K562 (cell line): ENCODE data around the gene IP6K2. TPM values are rescaled to one million over a fixed set of nuclear protein-coding genes. Genes with fewer than 3 reads are reported as not detected.

Experiments used
- ATF6 ChIP-seq: sonication (generic); formaldehyde crosslinking; IDR thresholded peaks from 2 replicates; pipeline ENCODE4 v1.4.0; 2020; ENCODE audit warnings: mild to moderate bottlenecking, missing genetic modification reagents
- CEBPG ChIP-seq, 3 experiments: fragments of 200-800 bp in 1 of 3; sonication (Bioruptor generic) in 1 of 3; sonication (generic) in 1 of 3; formaldehyde crosslinking in 1 of 3; IDR thresholded peaks in 2 of 3; conservative IDR thresholded peaks in 1 of 3; 2 replicates each; pipeline versions ENCODE4 v1.6.1 to v1.8.0; 2016 to 2022; ENCODE audit warnings: missing compliant biosample characterization in 2 of 3, missing genetic modification characterization in 2 of 3, mild to moderate bottlenecking in 1 of 3, missing genetic modification reagents in 1 of 3
- CREB1 ChIP-seq, 2 experiments: sonication (generic) in 1 of 2; formaldehyde crosslinking in 1 of 2; IDR thresholded peaks; 2 replicates each; pipeline versions ENCODE4 v1.6.1 to v1.8.0; 2012 to 2022; ENCODE audit warnings: inconsistent platforms in 1 of 2, mild to moderate bottlenecking in 1 of 2, missing genetic modification reagents in 1 of 2, moderate library complexity in 1 of 2
- ERF ChIP-seq: fragments of 450-650 bp; formaldehyde crosslinking; IDR thresholded peaks from 2 replicates; pipeline ENCODE4 v1.4.0; 2020; ENCODE audit warnings: mild to moderate bottlenecking, mixed read lengths
- FOXJ3 ChIP-seq: sonication (generic); formaldehyde crosslinking; IDR thresholded peaks from 2 replicates; pipeline ENCODE4 v1.4.0; 2020; ENCODE audit warnings: mild to moderate bottlenecking, missing genetic modification reagents
- GATAD2A ChIP-seq: fragments of 450-650 bp; IDR thresholded peaks from 2 replicates; pipeline ENCODE4 v1.6.1; 2017
- LCOR ChIP-seq: sonication (generic); formaldehyde crosslinking; IDR thresholded peaks from 2 replicates; pipeline ENCODE4 v1.8.0; 2022; ENCODE audit warnings: mild to moderate bottlenecking, missing genetic modification reagents
- SMAD3 ChIP-seq: fragments of 450-650 bp; formaldehyde crosslinking; conservative IDR thresholded peaks from 2 replicates; pipeline ENCODE4 v1.4.0; 2020; ENCODE audit warnings: mild to moderate bottlenecking
- STAG1 ChIP-seq: sonication (generic); formaldehyde crosslinking; IDR thresholded peaks from 2 replicates; pipeline ENCODE4 v1.5.0; 2020; ENCODE audit warnings: missing genetic modification reagents, borderline replicate concordance
- SUPT5H ChIP-seq: fragments of 450-650 bp; IDR thresholded peaks from 2 replicates; pipeline ENCODE4 v1.6.1; 2016
- USF2 ChIP-seq: sonication (generic); formaldehyde crosslinking; IDR thresholded peaks from 2 replicates; pipeline ENCODE4 v1.5.0; 2020; ENCODE audit warnings: missing genetic modification reagents
- ZBTB40 ChIP-seq, 2 experiments: fragments of 450-650 bp in 1 of 2; sonication (generic) in 1 of 2; formaldehyde crosslinking in 1 of 2; IDR thresholded peaks; 2 replicates each; pipeline versions ENCODE4 v1.7.1 to v1.9.0; 2016 to 2022; ENCODE audit warnings: inconsistent platforms in 1 of 2, mild to moderate bottlenecking in 1 of 2, missing genetic modification reagents in 1 of 2
- ZNF184 ChIP-seq: sonication (generic); formaldehyde crosslinking; IDR thresholded peaks from 2 replicates; pipeline ENCODE4 v1.5.0; 2020; ENCODE audit warnings: missing genetic modification reagents
- ZNF668 ChIP-seq: fragments of 250-450 bp; sonication (Bioruptor Pico); IDR thresholded peaks from 2 replicates; pipeline ENCODE4 v1.8.0; 2022; ENCODE audit warnings: mild to moderate bottlenecking, inconsistent platforms
- polyA plus RNA-seq, 8 experiments: library from polyadenylated mRNA; depleted of rRNA in 4 of 8; stranded (reverse) in 5 of 8; unstranded in 3 of 8; fragments of >200 nt; fragmentation: Nextera tagmentation in 2 of 8; fragmentation: Illumina TruSeq in 1 of 8; extraction: Ambion mirVana in 2 of 8; extraction: Trizol in 1 of 8; gene quantifications; 2 replicates each; pipeline versions ENCODE4 v1.2.1 to v1.2.3, GENCODE V29; 2011 to 2014; ENCODE audit warnings: inconsistent platforms in 1 of 8, missing spikeins in 1 of 8
- total RNA-seq, 7 experiments: library from RNA; depleted of rRNA in 6 of 7; stranded (reverse); fragments of >200 nt in 6 of 7; fragmentation: Illumina TruSeq in 2 of 7; extraction: Trizol in 2 of 7; gene quantifications; 2 replicates each; pipeline versions ENCODE4 v1.2.1 to v1.2.3, GENCODE V29; 2011 to 2021; ENCODE audit warnings: low replicate concordance in 1 of 7

The IP6K2 gene
- total and polyA plus RNA-seq, 9 of the 15 experiments (the other 6 are each of a cell fraction or from before 2014, with no cell fraction given) = 19.6 to 78.1 (median 48.0) TPM

- TF ChIP-seq SUPT5H (no peak), ZBTB40 (IDR thresholded peaks at IDR 0.05) (peak; percentile 91), ZBTB40 (CRISPR knock-in tag; IDR thresholded peaks at IDR 0.05) (peak; percentile 87), USF2 (CRISPR knock-in tag) (peak; percentile 83), STAG1 (CRISPR knock-in tag) (peak; percentile 96), LCOR (CRISPR knock-in tag) (peak; percentile 98), ATF6 (CRISPR knock-in tag) (peak; percentile 100), ZNF668 (peak; percentile 59; the same call in 1 of the 2 replicates), CEBPG (CRISPR knock-in tag; IDR thresholded peaks at IDR 0.05) (peak; percentile 65; the same call in 1 of the 2 replicates), CEBPG (tag; conservative IDR thresholded peaks at IDR 0.05 in 1 of 2, IDR thresholded peaks at IDR 0.05 in 1 of 2) (no peak), ERF (peak; percentile 52; the same call in 1 of the 2 replicates), ZNF184 (CRISPR knock-in tag) (peak; percentile 77; the same call in 1 of the 2 replicates), FOXJ3 (peak; percentile 88), CREB1 (IDR thresholded peaks at IDR 0.05) (no peak), CREB1 (CRISPR knock-in tag; IDR thresholded peaks at IDR 0.05) (peak; percentile 87), GATAD2A (no peak), SMAD3 (no peak)
Observed at GRCh38 chr3:48661501-48662144, 55.4 kb downstream of the IP6K2 start (continued).
